Activated naive CD8-positive, alpha-beta T cell treated with anti-CD3 and anti-CD28 coated beads, Interleukin-2, amount 50 U/mL, for 16 hours (primary cell): ENCODE data around the gene VSNL1.

Experiments
- DNase-seq: peaks from one replicate; pipeline ENCODE4 v3.0.0-alpha.2; 2020; ENCODE audit warnings: low read depth, low spot score

The VSNL1 gene

GRCh38 chr2:17690776-17691175 is 150.3 kb downstream of the VSNL1 start:
- no peak for DNase-seq
